HEK293 (cell line): ENCODE data around the gene IFNA2.

ENCODE experiments used
- CTCF ChIA-PET: fragments of 350-600 bp; formaldehyde crosslinking; extraction: SDS; loops from one replicate; lab custom pipeline; 2021; ENCODE audit warnings: antibody characterized with exemption; lab: Yijun Ruan, JAX
- POLR2A ChIA-PET: fragments of 300-600 bp; formaldehyde crosslinking; extraction: SDS; loops from one replicate; lab custom pipeline; 2020; ENCODE audit warnings: antibody characterized with exemption, inconsistent platforms; lab: Yijun Ruan, JAX
- H3K27ac ChIP-seq: fragments of 200-500 bp; sonication (Bioruptor generic); 2 replicates; pipeline ENCODE4 v1.5.1; 2014; ENCODE audit warnings: low read depth, low read length, control low read depth, inconsistent platforms; ENCODE audit errors: extremely low read depth
- H3K36me3 ChIP-seq, 2 experiments: fragments of 200-500 bp in 1 of 2; sonication (Bioruptor generic) in 1 of 2; 1 replicate in 1 of 2; 2 replicates in 1 of 2; pipeline ENCODE4 v1.5.1; 2014 to 2017; ENCODE audit warnings: inconsistent platforms in 2 of 2, low read length in 2 of 2; ENCODE audit not compliant: control insufficient read depth in 2 of 2, insufficient read depth in 1 of 2
- H3K4me1 ChIP-seq: fragments of 200-500 bp; sonication (Bioruptor generic); 2 replicates; pipeline ENCODE4 v1.5.1; 2014; ENCODE audit warnings: mild to moderate bottlenecking, low read length, inconsistent platforms; ENCODE audit not compliant: control insufficient read depth, insufficient read depth
- H3K4me3 ChIP-seq: 2 replicates; pipeline ENCODE4 v1.5.1; 2011; ENCODE audit warnings: low read depth, mild to moderate bottlenecking, control low read depth, low read length, moderate library complexity
- H3K9me3 ChIP-seq: fragments of 200-500 bp; sonication (Bioruptor generic); 2 replicates; pipeline ENCODE4 v1.5.1; 2014; ENCODE audit warnings: low read depth, low read length, inconsistent platforms; ENCODE audit not compliant: control insufficient read depth, insufficient read depth
- GFI1B ChIP-seq: fragments of 450-650 bp; formaldehyde crosslinking; IDR thresholded peaks from 2 replicates; pipeline ENCODE4 v1.5.1; 2016; ENCODE audit warnings: missing biosample characterization, missing genetic modification characterization
- MEIS1 ChIP-seq: sonication (generic); formaldehyde crosslinking; IDR thresholded peaks from 2 replicates; pipeline ENCODE4 v1.8.1; 2022; ENCODE audit warnings: missing genetic modification reagents, mild to moderate bottlenecking, borderline replicate concordance
- SP3 ChIP-seq: fragments of 450-650 bp; formaldehyde crosslinking; IDR thresholded peaks from 2 replicates; pipeline ENCODE4 v1.5.1; 2016; ENCODE audit warnings: missing biosample characterization, missing genetic modification characterization
- ZBTB48 ChIP-seq: fragments of 450-650 bp; formaldehyde crosslinking; IDR thresholded peaks from 2 replicates; pipeline ENCODE4 v1.5.1; 2016; ENCODE audit warnings: missing biosample characterization, missing genetic modification characterization
- ZEB2 ChIP-seq: fragments of 450-650 bp; formaldehyde crosslinking; IDR thresholded peaks from 2 replicates; pipeline ENCODE4 v1.5.1; 2016; ENCODE audit warnings: missing biosample characterization, missing genetic modification characterization
- ZNF112 ChIP-seq: fragments of 450-650 bp; formaldehyde crosslinking; IDR thresholded peaks from 2 replicates; pipeline ENCODE4 v1.5.0; 2017; ENCODE audit warnings: missing biosample characterization, missing genetic modification characterization
- ZNF133 ChIP-seq: fragments of 450-650 bp; formaldehyde crosslinking; IDR thresholded peaks from 2 replicates; pipeline ENCODE4 v1.5.1; 2016; ENCODE audit warnings: missing biosample characterization, missing genetic modification characterization
- ZNF174 ChIP-seq: fragments of 450-650 bp; formaldehyde crosslinking; IDR thresholded peaks from 2 replicates; pipeline ENCODE4 v1.5.0; 2017; ENCODE audit warnings: missing biosample characterization, mild to moderate bottlenecking, missing genetic modification characterization
- ZNF2 ChIP-seq: fragments of 450-650 bp; formaldehyde crosslinking; IDR thresholded peaks from 2 replicates; pipeline ENCODE4 v1.5.1; 2016; ENCODE audit warnings: missing biosample characterization, missing genetic modification characterization
- ZNF214 ChIP-seq: fragments of 450-650 bp; formaldehyde crosslinking; IDR thresholded peaks from 2 replicates; pipeline ENCODE4 v1.5.1; 2017; ENCODE audit warnings: missing biosample characterization, mild to moderate bottlenecking, missing genetic modification characterization, borderline replicate concordance
- ZNF24 ChIP-seq: fragments of 450-650 bp; formaldehyde crosslinking; IDR thresholded peaks from 2 replicates; pipeline ENCODE4 v1.5.1; 2016; ENCODE audit warnings: missing biosample characterization, missing genetic modification characterization
- ZNF549 ChIP-seq: fragments of 450-650 bp; IDR thresholded peaks from 2 replicates; pipeline ENCODE4 v1.5.1; 2018; ENCODE audit warnings: missing biosample characterization, missing genetic modification characterization, mild to moderate bottlenecking, inconsistent platforms, moderate library complexity
- ZNF600 ChIP-seq: fragments of 450-650 bp; formaldehyde crosslinking; IDR thresholded peaks from 2 replicates; pipeline ENCODE4 v1.5.1; 2016; ENCODE audit warnings: missing biosample characterization, missing genetic modification characterization
- ZNF670 ChIP-seq: fragments of 450-650 bp; formaldehyde crosslinking; IDR thresholded peaks from 2 replicates; pipeline ENCODE4 v1.5.1; 2016; ENCODE audit warnings: missing biosample characterization, missing genetic modification characterization, low read depth
- TF ChIP-seq, protein P1 (sequence below): fragments of 450-650 bp; formaldehyde crosslinking; IDR thresholded peaks from 2 replicates; pipeline ENCODE4 v1.5.1; 2016; ENCODE audit warnings: missing biosample characterization, missing genetic modification characterization
- TF ChIP-seq, protein P2 (sequence below): fragments of 450-650 bp; formaldehyde crosslinking; IDR thresholded peaks from 2 replicates; pipeline ENCODE4 v1.5.1; 2016; ENCODE audit warnings: missing biosample characterization, missing genetic modification characterization, borderline replicate concordance
- TF ChIP-seq, protein P3 (sequence below): fragments of 450-650 bp; formaldehyde crosslinking; IDR thresholded peaks from 2 replicates; pipeline ENCODE4 v1.5.1; 2017; ENCODE audit warnings: missing biosample characterization, missing genetic modification characterization

The IFNA2 gene

DNA sequence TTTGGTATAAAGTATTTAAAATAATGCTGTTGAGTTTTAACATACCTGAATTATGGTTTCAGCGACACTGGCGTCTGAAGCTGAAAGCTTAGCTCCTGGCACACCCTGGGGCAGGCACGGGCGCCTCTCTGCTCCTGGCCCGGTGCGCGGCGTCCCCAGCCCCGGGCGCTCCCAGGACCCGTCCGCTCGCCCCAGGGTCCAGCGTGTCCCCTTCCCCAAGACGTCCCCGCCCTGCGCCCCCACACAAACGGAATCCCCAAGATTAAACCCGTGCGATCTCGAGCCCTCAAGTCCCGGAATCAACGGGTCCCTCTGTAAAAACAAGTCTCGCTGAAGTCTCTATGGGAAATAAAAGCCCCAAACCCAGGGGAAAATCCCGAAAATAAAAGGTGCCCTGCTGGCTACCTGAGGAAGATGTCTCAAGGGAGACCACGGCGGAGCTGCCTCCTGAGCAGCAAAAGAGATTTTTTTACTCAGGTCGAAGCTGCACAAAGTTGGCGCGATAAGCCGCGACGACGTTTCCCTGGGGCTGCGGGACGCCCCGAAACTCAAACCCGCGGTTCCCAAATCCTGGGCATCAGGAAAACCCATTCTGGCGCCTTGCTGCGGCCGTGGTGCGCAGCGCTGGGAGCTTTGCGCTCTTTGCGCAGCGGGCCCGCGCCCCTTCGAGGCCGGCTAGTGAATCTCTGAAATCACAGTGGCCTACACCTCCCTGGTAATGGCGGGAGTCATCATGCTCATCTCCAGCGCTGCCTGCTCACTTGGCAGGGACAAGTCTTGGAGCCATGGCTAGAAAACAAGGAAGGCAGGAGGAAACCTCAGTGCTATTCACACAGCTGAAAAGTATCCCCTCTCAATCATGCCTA is 17.4 kb upstream of the IFNA2 start (continued):
- no peak for TF ChIP-seq ZNF2
- TF ChIP-seq, protein P1, sequence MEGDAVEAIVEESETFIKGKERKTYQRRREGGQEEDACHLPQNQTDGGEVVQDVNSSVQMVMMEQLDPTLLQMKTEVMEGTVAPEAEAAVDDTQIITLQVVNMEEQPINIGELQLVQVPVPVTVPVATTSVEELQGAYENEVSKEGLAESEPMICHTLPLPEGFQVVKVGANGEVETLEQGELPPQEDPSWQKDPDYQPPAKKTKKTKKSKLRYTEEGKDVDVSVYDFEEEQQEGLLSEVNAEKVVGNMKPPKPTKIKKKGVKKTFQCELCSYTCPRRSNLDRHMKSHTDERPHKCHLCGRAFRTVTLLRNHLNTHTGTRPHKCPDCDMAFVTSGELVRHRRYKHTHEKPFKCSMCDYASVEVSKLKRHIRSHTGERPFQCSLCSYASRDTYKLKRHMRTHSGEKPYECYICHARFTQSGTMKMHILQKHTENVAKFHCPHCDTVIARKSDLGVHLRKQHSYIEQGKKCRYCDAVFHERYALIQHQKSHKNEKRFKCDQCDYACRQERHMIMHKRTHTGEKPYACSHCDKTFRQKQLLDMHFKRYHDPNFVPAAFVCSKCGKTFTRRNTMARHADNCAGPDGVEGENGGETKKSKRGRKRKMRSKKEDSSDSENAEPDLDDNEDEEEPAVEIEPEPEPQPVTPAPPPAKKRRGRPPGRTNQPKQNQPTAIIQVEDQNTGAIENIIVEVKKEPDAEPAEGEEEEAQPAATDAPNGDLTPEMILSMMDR = 0 out of 2 replicates have a peak, but pooled peaks have one; percentile 19

- ChIA-PET POLR2A (no interaction called here), CTCF (interaction anchor here (1.5 to 1.6 kb wide), 2 partner anchors 8 to 74 kb away, joined by 3 to 4 read pairs; no protein-coding TSS in a partner anchor)
- Histone ChIP-seq H3K9me3 (no peaks in the 10 kb centered on the region), H3K27ac (no peak overlapping the region), H3K4me1 (no peaks in the 10 kb centered on the region), H3K36me3 (no peaks in the 10 kb centered on the region), H3K4me3 (no peak overlapping the region)
- TF ChIP-seq, protein P2, sequence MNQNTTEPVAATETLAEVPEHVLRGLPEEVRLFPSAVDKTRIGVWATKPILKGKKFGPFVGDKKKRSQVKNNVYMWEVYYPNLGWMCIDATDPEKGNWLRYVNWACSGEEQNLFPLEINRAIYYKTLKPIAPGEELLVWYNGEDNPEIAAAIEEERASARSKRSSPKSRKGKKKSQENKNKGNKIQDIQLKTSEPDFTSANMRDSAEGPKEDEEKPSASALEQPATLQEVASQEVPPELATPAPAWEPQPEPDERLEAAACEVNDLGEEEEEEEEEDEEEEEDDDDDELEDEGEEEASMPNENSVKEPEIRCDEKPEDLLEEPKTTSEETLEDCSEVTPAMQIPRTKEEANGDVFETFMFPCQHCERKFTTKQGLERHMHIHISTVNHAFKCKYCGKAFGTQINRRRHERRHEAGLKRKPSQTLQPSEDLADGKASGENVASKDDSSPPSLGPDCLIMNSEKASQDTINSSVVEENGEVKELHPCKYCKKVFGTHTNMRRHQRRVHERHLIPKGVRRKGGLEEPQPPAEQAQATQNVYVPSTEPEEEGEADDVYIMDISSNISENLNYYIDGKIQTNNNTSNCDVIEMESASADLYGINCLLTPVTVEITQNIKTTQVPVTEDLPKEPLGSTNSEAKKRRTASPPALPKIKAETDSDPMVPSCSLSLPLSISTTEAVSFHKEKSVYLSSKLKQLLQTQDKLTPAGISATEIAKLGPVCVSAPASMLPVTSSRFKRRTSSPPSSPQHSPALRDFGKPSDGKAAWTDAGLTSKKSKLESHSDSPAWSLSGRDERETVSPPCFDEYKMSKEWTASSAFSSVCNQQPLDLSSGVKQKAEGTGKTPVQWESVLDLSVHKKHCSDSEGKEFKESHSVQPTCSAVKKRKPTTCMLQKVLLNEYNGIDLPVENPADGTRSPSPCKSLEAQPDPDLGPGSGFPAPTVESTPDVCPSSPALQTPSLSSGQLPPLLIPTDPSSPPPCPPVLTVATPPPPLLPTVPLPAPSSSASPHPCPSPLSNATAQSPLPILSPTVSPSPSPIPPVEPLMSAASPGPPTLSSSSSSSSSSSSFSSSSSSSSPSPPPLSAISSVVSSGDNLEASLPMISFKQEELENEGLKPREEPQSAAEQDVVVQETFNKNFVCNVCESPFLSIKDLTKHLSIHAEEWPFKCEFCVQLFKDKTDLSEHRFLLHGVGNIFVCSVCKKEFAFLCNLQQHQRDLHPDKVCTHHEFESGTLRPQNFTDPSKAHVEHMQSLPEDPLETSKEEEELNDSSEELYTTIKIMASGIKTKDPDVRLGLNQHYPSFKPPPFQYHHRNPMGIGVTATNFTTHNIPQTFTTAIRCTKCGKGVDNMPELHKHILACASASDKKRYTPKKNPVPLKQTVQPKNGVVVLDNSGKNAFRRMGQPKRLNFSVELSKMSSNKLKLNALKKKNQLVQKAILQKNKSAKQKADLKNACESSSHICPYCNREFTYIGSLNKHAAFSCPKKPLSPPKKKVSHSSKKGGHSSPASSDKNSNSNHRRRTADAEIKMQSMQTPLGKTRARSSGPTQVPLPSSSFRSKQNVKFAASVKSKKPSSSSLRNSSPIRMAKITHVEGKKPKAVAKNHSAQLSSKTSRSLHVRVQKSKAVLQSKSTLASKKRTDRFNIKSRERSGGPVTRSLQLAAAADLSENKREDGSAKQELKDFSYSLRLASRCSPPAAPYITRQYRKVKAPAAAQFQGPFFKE (tag by site-specific recombination) = no peak
- TF ChIP-seq ZNF24 (tag by site-specific recombination) = no peak
- no peak for TF ChIP-seq ZEB2 (tag by site-specific recombination)
- TF ChIP-seq ZNF112 = no peak
- no peak for TF ChIP-seq GFI1B
- no peak for TF ChIP-seq ZNF133 (tag by site-specific recombination)
- TF ChIP-seq, protein P1 = no peak
- TF ChIP-seq, protein P3, sequence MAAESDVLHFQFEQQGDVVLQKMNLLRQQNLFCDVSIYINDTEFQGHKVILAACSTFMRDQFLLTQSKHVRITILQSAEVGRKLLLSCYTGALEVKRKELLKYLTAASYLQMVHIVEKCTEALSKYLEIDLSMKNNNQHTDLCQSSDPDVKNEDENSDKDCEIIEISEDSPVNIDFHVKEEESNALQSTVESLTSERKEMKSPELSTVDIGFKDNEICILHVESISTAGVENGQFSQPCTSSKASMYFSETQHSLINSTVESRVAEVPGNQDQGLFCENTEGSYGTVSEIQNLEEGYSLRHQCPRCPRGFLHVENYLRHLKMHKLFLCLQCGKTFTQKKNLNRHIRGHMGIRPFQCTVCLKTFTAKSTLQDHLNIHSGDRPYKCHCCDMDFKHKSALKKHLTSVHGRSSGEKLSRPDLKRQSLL (tag by site-specific recombination) = no peak
- TF ChIP-seq ZNF174 = no peak
- no peak for TF ChIP-seq ZNF600 (tag by site-specific recombination)
- no peak for TF ChIP-seq ZBTB48
- TF ChIP-seq ZNF670 (tag by site-specific recombination) = no peak
- no peak for TF ChIP-seq ZNF214
- TF ChIP-seq SP3 (tag by site-specific recombination) = no peak
- no peak for TF ChIP-seq ZNF549
- no peak for TF ChIP-seq MEIS1 (CRISPR knock-in tag)
These were observed 14.8 kb upstream of the IFNA2 start for GRCh38 chr9:21399956-21400355.
